Measurements from ENCODE around the gene HMGB1. TPM values are rescaled to one million over a fixed set of nuclear protein-coding genes. Genes with fewer than 3 reads are reported as not detected.
A peak's percentile ranks its signal among the peaks of the same experiment; 100 is the strongest.

The HMGB1 gene
- total RNA-seq, 2 experiments from 2014 or later: 483 to 504 TPM

DNA sequence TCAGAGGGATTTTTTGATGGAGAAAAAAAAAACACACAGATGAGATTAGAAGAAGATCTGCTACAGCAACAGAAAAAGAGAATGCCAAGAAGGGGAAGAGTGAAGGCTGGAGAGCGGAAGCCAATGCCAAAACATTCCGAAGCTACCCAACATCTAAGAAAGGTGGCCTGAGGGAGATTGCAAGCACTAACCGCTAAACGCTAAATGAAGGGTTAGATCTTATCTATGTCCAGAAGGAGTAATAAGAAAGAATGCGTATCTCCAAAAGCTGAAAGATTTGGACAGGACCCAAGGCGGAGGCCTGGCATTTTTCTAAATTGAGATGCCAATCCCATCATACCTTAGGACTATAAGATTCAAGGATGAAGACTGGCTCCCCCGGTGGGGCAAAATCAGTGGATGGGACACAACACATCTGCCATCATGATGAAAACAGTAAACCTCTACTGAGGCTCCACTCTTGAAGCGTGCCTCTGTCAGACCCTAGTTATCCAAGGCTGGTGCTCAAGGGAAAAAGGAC, 15.6 kb upstream of the HMGB1 start:
- no peaks in the 10 kb centered on the region for H3K4me1 Mint-ChIP-seq
- H3K9me3 Mint-ChIP-seq: no peaks in the 10 kb centered on the region
- POLR2A ChIA-PET: no interaction called here
- H3K4me3 Mint-ChIP-seq: no peak overlapping the region
- ATAC-seq (ENCODE audit: low read depth): no peak
- H3K27me3 Mint-ChIP-seq: peaks cover 16% of the 10 kb centered on the region
- H3K27ac Mint-ChIP-seq: no peak overlapping the region
- H3K36me3 Mint-ChIP-seq: no peaks in the 10 kb centered on the region
- no peak for DNase-seq

DNA sequence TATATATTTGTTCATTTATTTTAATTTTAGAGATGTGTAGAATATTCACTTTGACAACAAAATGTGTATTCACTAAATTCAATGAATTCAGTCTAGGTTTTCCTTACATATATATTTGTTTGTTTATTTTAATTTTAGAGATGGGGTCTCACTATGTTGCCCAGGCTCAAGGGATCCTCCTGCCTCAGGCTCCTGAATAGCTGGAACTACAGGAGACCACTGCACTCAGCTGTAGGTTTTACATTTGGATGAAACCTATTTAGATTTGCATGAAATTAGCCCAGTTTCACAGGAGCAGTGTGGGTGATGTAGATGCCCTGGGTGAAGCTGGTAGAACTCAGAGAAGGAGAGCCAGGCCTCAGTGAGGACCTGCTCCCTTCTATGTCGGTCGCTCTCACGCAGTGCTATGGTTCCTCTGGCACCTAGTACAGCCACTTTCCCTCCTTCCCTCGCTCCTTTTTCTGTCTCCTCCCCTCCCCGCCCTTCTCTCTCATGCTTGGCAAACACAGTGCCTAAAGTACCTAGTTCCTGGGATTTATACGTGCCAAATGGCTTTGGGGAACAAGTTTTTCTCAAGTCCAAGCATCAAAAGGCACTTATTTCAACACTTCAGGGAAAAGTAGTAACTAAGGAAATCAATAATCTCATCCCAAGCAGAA, 14.7 kb upstream of the HMGB1 start:
- Mint-ChIP-seq H3K9me3 (no peaks in the 10 kb centered on the region), H3K36me3 (no peaks in the 10 kb centered on the region), H3K27me3 (peaks cover 16% of the 10 kb centered on the region), H3K4me1 (no peaks in the 10 kb centered on the region), H3K4me3 (no peak overlapping the region), H3K27ac (no peak overlapping the region)
- no peak for ATAC-seq (ENCODE audit: low read depth)
- DNase-seq: no peak
- POLR2A ChIA-PET: no interaction called here

DNA sequence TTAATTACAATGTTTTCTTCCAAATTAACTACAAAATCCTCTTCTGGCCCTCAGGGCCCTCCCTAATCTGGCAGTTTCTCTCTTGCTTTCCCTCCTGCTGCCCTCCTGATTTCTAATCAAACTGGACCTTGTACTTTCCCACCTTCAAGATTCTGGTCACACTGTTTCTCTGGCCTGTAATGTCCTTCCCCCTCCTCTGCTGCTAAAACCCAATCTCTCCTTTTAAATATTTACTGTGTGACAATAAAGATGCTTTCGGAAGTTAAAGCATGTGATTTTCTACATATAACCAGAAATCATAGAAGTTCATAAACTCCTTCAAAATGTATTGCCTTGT, 14.1 kb upstream of the HMGB1 start:
- no peaks in the 10 kb centered on the region for H3K36me3 Mint-ChIP-seq
- no peak overlapping the region for H3K27ac Mint-ChIP-seq
- H3K27me3 Mint-ChIP-seq: peaks cover 16% of the 10 kb centered on the region
- POLR2A ChIA-PET: no interaction called here
- H3K9me3 Mint-ChIP-seq: no peaks in the 10 kb centered on the region
- ATAC-seq (ENCODE audit: low read depth) (no peak), DNase-seq (no peak)
- no peaks in the 10 kb centered on the region for H3K4me1 Mint-ChIP-seq
- no peak overlapping the region for H3K4me3 Mint-ChIP-seq

DNA sequence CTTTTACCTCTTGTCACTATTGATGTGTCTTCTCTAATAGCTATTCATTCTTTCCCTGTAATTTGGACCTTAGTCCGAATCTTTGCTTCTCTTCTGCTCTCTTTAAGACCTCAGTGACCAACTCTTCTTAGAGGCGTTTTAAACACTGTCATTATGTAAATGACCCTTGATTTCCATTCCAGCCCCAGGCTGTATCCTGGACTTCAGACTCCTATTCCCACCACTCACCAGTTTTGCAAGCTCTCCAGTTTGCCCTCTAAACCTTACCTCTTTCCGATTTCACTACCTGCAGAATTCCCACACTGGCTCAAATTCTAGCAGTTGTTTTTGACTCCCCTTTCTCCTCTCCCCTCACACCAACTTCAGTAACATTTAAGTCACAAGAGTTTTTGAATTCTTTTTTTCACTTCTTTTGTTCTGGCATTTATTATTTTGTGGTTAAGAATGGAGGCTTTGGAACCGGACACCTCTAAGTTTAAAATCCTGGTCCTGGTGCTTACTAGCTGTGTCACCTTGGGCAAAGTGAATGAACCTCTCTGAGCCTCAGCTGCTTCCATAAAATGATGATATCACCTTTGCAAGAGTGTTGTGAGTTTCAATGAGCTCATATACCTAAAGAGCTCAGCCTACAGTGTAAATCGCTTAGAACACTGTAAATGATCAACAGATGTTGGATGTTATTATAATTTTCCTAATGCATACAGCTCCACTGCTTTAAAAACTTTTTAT, 13.6 kb upstream of the HMGB1 start:
- H3K27me3 Mint-ChIP-seq: peaks cover 19% of the 10 kb centered on the region
- ATAC-seq (ENCODE audit: low read depth): no peak
- DNase-seq: no peak
- no peak overlapping the region for H3K4me3 Mint-ChIP-seq
- H3K36me3 Mint-ChIP-seq: no peaks in the 10 kb centered on the region
- H3K4me1 Mint-ChIP-seq: no peaks in the 10 kb centered on the region
- H3K27ac Mint-ChIP-seq: no peak overlapping the region
- POLR2A ChIA-PET: no interaction called here
- H3K9me3 Mint-ChIP-seq: no peaks in the 10 kb centered on the region

DNA sequence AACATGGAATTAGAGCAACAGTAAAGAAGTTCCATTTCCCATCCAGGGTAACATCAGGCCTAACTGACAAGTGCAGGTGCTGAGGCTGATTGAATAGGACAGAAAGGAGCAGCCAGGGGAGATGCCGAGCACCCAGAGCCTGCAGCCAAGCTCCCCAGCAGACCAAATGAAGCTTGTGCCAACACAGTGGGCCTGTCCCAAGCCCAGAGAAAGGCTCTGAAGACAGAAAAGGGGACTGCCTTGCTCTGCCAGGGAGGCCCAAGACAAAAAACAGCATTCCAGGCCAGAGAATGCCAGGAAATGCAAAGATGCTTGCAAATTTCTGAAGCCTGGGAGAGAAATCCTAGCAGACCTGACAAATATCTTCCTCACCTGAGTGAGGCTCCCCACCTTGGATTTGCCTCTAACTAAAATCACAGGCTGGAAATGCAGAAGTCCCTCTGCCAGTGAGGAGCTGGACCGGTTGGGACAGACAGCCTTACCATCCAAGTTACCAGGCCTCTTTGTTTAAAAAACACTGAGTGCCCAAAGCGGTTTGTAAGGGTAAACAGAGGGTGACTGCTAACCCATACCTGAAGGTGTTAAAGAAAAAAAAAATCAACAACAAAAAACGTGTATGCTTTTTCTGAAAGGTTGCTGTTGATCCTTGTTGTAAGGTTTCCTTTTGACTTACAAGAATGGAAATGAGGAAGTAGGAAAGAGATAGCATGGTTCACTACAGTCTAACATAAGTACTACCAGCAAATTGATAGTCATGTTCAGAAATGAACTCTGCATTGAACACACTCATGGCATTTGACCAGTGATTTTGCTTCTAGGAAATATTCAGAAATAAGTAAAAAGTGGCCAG, 11.8 kb upstream of the HMGB1 start:
- ATAC-seq (ENCODE audit: low read depth) (no peak), DNase-seq (no peak)
- Mint-ChIP-seq H3K4me1 (no peaks in the 10 kb centered on the region), H3K27ac (no peak overlapping the region), H3K27me3 (peaks cover 17% of the 10 kb centered on the region), H3K36me3 (no peaks in the 10 kb centered on the region), H3K4me3 (no peak overlapping the region), H3K9me3 (no peaks in the 10 kb centered on the region)
- POLR2A ChIA-PET: no interaction called here

DNA sequence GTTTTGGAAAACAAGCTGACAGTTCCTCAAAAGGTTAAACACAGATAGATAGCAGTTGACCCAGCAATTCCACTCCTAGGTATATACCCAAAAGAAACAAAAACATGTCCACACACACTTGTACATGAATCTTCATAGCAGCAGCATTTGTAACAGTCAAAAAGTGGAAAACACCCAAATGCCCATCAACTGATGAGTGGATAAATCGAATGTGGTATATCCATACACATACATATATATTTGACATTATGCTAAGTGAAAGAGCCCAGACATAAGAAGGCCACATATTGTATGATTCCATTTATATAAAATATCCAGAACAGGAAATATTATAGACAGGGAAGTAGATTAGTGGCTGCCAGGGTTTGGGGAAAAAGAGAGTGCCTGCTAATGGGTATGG, 7.9 kb upstream of the HMGB1 start:
- ATAC-seq (ENCODE audit: low read depth) (no peak), DNase-seq (no peak)
- no peak overlapping the region for H3K4me3 Mint-ChIP-seq
- POLR2A ChIA-PET: no interaction called here
- H3K4me1 Mint-ChIP-seq: no peaks in the 10 kb centered on the region
- peaks cover 5% of the 10 kb centered on the region for H3K27me3 Mint-ChIP-seq
- H3K36me3 Mint-ChIP-seq: no peaks in the 10 kb centered on the region
- H3K9me3 Mint-ChIP-seq: no peaks in the 10 kb centered on the region
- H3K27ac Mint-ChIP-seq: no peak overlapping the region

DNA sequence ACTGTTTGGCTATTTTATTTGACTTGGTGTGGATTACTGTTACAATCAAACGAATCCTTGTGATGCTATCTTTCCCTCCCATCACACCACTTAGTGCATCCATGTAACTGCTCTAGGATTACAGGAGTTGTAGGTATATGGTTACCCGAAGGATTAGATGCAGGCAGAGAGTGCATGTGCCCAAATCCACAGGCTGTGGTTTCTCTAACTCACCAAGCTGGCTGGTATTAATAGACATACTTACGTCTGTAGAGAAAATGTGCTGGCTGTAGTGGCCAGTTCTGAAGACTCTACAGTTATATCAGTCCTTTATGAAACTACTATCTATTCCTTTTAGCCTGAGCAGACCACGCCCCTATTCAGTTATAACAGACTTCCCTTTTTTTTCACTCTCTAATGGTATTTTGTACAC, 1.1 kb upstream of the HMGB1 start:
- Mint-ChIP-seq H3K36me3 (peaks cover 16% of the 10 kb centered on the region), H3K27ac (peak overlapping the region; percentile 99), H3K9me3 (no peaks in the 10 kb centered on the region), H3K4me3 (peak overlapping the region; percentile 94), H3K27me3 (no peaks in the 10 kb centered on the region), H3K4me1 (peaks cover 23% of the 10 kb centered on the region)
- POLR2A ChIA-PET: interaction anchor here (1.0 to 3.3 kb wide), 6 partner anchors 78 to 335 kb away, joined by 3 to 30 read pairs (median 13); partner anchors contain the start of genes KATNAL1 and USPL1
- DNase-seq: no peak
- ATAC-seq (ENCODE audit: low read depth): no peak

DNA sequence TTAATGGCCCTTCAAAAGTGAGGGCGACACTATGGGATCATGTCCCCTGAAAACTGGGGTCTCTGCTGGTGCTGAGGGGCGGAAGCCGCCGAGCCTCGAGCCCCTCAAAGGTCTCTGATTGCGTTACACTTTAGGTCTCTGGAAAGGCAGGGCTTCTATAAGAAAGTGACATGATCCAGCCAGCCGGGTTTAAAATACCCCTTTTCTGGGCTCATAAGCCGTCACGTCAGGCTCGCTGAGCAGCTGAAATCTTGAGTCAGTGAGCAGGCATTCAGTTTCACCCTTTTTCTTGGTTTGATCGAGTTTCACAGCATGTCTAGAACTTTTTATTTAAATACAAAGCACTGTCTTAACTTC, 600 bp upstream of the HMGB1 start:
- DNase-seq (no peak), ATAC-seq (ENCODE audit: low read depth) (no peak)
- POLR2A ChIA-PET: interaction anchor here (0.7 to 3.3 kb wide), 19 partner anchors 24 to 356 kb away, joined by 3 to 30 read pairs (median 5); partner anchors contain the start of genes KATNAL1 and USPL1
- no peaks in the 10 kb centered on the region for H3K27me3 Mint-ChIP-seq
- peak overlapping the region; percentile 94 for H3K4me3 Mint-ChIP-seq
- H3K4me1 Mint-ChIP-seq: peaks cover 26% of the 10 kb centered on the region
- no peaks in the 10 kb centered on the region for H3K9me3 Mint-ChIP-seq
- H3K36me3 Mint-ChIP-seq: peaks cover 19% of the 10 kb centered on the region
- H3K27ac Mint-ChIP-seq: peak overlapping the region; percentile 99

DNA sequence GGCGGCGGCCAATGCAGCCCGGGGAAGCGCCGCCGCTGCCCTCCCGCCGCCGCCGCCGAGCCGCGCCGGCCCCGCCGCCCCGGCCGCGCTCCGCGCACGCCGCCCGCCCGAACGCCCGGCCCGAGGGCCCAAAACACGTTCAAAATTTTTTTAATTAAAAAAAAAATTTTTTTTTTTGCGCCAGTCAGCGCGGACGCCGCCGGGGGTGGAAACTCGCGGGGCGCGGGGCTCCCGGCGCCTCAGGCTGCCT, 468 bp downstream of the HMGB1 start:
- Mint-ChIP-seq H3K9me3 (no peaks in the 10 kb centered on the region), H3K27me3 (no peaks in the 10 kb centered on the region), H3K4me3 (no peak overlapping the region), H3K4me1 (peaks cover 28% of the 10 kb centered on the region), H3K27ac (no peak overlapping the region), H3K36me3 (peaks cover 20% of the 10 kb centered on the region)
- POLR2A ChIA-PET: interaction anchor here (0.8 to 3.3 kb wide), 20 partner anchors 43 to 357 kb away, joined by 3 to 30 read pairs (median 4); partner anchors contain the start of genes KATNAL1, UBE2L5 and USPL1
- DNase-seq: no peak
- ATAC-seq (ENCODE audit: low read depth): no peak

DNA sequence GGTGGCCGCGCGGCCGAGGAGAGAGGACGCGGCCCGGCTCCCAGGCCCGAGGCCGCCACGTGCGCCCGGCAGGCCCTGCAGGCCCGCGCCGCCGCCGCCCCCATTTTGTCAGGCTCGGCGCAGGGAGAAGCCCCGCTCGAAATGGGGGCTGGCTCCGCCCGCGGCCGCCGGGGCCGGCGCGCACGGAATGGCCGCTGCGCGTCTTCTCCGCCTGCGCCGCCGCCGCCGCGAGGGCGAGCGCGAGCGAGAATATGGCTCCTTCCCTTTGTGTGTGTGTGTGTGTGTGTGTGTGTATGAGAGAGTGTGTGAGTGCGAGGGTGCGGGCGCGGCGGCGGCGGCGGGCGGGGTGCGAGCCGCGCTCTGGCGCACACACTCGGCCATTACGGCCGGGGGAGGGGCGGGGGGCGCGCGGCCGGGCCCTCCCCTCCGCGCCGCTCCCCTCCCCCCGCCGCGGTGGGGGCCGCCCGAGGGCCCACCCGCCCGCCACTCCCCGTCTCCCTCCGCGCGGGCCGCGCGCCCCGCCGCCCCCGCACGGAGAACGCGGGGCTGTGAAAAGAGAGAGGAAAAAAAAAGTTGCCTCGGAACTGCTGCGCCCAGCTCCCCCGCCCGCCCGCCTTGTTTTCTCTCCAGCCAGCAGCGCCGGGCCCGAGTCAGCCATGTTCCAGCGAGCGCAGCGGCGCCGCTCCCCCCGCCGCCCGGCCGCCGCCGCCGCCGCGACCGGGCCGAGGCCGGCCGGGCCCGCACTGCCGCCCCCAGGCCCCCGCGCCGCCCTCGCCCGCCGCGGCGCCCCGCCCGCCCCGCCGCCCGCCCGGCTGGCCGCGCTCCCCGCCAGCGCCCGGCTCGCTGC, 1.0 kb downstream of the HMGB1 start:
- Mint-ChIP-seq H3K4me1 (peaks cover 28% of the 10 kb centered on the region), H3K36me3 (peaks cover 20% of the 10 kb centered on the region), H3K27me3 (no peaks in the 10 kb centered on the region), H3K27ac (peak overlapping the region; percentile 98), H3K9me3 (no peaks in the 10 kb centered on the region), H3K4me3 (peak overlapping the region; percentile 91)
- DNase-seq (peak; percentile 72), ATAC-seq (ENCODE audit: low read depth) (peak; percentile 34)
- POLR2A ChIA-PET: interaction anchor here (0.6 to 3.3 kb wide), 19 partner anchors 21 to 345 kb away, joined by 3 to 30 read pairs (median 4); partner anchors contain the start of genes KATNAL1, UBE2L5 and USPL1

DNA sequence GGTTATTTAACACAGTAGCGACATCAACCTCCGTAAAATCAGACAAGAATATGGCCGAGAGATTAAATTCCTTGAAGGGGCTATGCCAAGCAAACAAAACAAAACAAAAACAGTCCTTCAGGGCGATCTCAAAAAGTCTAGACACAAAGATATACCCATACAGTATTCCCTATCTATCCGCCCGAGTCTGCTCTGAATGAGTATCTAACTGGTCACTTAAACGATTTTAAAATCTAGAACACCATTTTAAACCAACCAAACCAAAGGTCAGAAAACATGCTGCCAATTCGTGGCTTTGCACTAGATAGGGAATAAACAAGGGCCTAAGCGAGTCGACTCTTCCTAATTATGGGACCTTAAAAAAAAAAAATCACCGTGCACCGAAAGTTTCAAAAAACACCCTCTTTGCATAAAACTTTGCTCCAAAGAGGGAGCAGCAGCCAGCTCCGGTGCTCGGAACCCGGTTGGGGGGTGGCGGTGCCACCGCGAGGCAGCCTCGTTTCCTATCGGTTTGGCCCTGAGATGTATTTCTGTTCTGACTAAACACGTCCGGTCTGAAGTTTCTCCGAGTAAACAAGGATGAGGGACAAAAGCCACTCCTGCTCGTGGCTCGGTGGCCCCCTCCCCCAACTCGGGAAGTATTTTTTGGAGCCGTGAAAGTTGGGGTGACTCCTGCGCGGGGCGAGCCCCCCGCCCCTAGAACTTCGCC, 1.8 kb downstream of the HMGB1 start:
- DNase-seq (peak; percentile 84), ATAC-seq (ENCODE audit: low read depth) (peak; percentile 24)
- H3K27me3 Mint-ChIP-seq: no peaks in the 10 kb centered on the region
- POLR2A ChIA-PET: interaction anchor here (0.8 to 3.3 kb wide), 9 partner anchors 20 to 344 kb away, joined by 3 to 26 read pairs (median 4); partner anchors contain the start of gene USPL1
- peaks cover 20% of the 10 kb centered on the region for H3K36me3 Mint-ChIP-seq
- H3K9me3 Mint-ChIP-seq: no peaks in the 10 kb centered on the region
- peaks cover 30% of the 10 kb centered on the region for H3K4me1 Mint-ChIP-seq
- peak overlapping the region; percentile 96 for H3K27ac Mint-ChIP-seq
- H3K4me3 Mint-ChIP-seq: peak overlapping the region; percentile 91
